Adrenal gland (tissue), 12 donors: Measurements from ENCODE around the gene SLC35F1. TPM values are rescaled to one million over a fixed set of nuclear protein-coding genes. Genes with fewer than 3 reads are reported as not detected.

ENCODE experiments used
- DNase-seq, 7 donors: peaks; one replicate each; pipeline ENCODE4 v3.0.0-alpha.2; 2019 to 2020
- H3K27ac ChIP-seq, 5 donors: fragments of 200-600 bp; sonication (generic) in 4 of 5; 1 replicate in 3 of 5; 2 replicates in 2 of 5; pipeline versions ENCODE4 v1.5.1 to v1.8.0; 2016 to 2020; ENCODE audit warnings: mild to moderate bottlenecking in 1 of 5
- H3K27me3 ChIP-seq: fragments of 200-600 bp; 2 replicates; pipeline ENCODE4 v1.8.0; 2021
- H3K36me3 ChIP-seq, 2 donors: fragments of 200-600 bp; replicated peaks in 1 of 2; 1 replicate in 1 of 2; 2 replicates in 1 of 2; pipeline versions ENCODE4 v1.5.1 to v1.8.0; 2018 to 2022
- H3K4me1 ChIP-seq, 2 donors: fragments of 200-600 bp; replicated peaks in 1 of 2; 1 replicate in 1 of 2; 2 replicates in 1 of 2; pipeline versions ENCODE4 v1.5.1 to v1.8.0; 2018 to 2021
- H3K4me3 ChIP-seq, 4 donors: fragments of 200-600 bp; sonication (generic) in 3 of 4; one replicate each; pipeline ENCODE4 v1.5.1; 2016 to 2018
- H3K9me3 ChIP-seq, 3 donors: fragments of 200-600 bp; sonication (generic) in 1 of 3; replicated peaks in 1 of 3; 1 replicate in 2 of 3; 2 replicates in 1 of 3; pipeline versions ENCODE4 v1.5.1 to v1.8.0; 2016 to 2021
- CTCF ChIP-seq, 6 experiments: fragments of 450-650 bp in 4 of 6; fragments of 200-600 bp in 2 of 6; sonication (generic) in 1 of 6; IDR thresholded peaks; 1 replicate in 5 of 6; 2 replicates in 1 of 6; pipeline versions ENCODE4 v1.5.1 to v1.8.0; 2016 to 2021; ENCODE audit warnings: antibody characterized with exemption in 6 of 6, mild to moderate bottlenecking in 2 of 6, moderate library complexity in 1 of 6
- POLR2A ChIP-seq, 2 donors: fragments of 450-650 bp; IDR thresholded peaks; one replicate each; pipeline ENCODE4 v1.6.1; 2017; ENCODE audit warnings: antibody characterized with exemption in 2 of 2, mild to moderate bottlenecking in 2 of 2, moderate library complexity in 1 of 2
- WGBS, 4 donors: extraction: QIAGEN DNeasy Blood & Tissue Kit in 2 of 4; methylation state at CpG; one replicate each; pipeline versions ENCODE4 v1.1.5 to v1.1.7; 2013 to 2017; 5-methylcytosine and 5-hydroxymethylcytosine counted together
- intact Hi-C, 2 donors: fragments of 100-400 bp; cut with DNase I; formaldehyde crosslinking; loops; one replicate each; pipeline versions ENCODE4 v1.14.1 to v1.15.0; 2022 to 2023
- polyA plus RNA-seq, 3 donors: library from polyadenylated mRNA; stranded (reverse); fragments of 200-250 nt in 2 of 3; fragments of 350-450 nt in 1 of 3; fragmentation: Illumina TruSeq in 1 of 3; extraction: RNeasy Lipid Tissue Mini Kit (QIAGEN cat#74804) in 1 of 3; gene quantifications; one replicate each; pipeline ENCODE4 v1.2.3, GENCODE V29; 2013 to 2014
- total RNA-seq, 9 donors: library from RNA; depleted of rRNA in 4 of 9; stranded (reverse); fragments of >200 nt in 4 of 9; fragments of 120-200 nt in 1 of 9; fragmentation: NEBNext Ultra II Directional in 1 of 9; extraction: Animal tissue kit (Norgen Biotek cat#: 25700) in 1 of 9; gene quantifications; one replicate each; pipeline versions ENCODE4 v1.1.0 to v1.2.4, GENCODE V29; 2013 to 2023
- donor health status: healthy with polysubstance abuse.
- donor health status: Bipolar disorder and iron deficiency.
- donor health status: DM: yes; HTN: yes; CAD: no.
- donor health status: DM: no; HTN: no; CAD: no.
- donor health status: DM: no; HTN: no; CAD: no.
- donor health status: DM: yes; HTN: yes; CAD: no.

The SLC35F1 gene
- total and polyA plus RNA-seq, 12 donors, result 0.32 to 4.0 (median 1.7) TPM

DNA sequence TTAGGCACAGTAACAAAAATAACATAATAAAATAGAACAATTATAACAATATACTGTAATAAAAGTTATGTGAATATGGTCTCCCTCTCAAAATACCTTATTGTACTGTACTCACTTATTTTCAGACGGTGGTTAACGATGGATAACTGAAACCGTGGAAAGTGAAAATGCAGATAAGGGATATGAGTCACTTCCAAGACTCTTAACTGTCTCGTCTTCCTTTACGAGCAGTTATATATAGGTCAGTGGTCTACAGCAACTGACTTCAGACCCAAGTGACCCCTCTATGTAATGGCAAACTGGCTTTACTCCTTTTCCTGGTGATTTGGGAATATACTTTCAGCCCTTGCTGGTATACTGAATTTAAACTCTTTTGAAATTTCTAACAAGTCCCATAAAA is 261.4 kb downstream of the SLC35F1 start:
- no peak for DNase-seq
- Histone ChIP-seq H3K4me1 (no peaks in the 10 kb centered on the region), H3K9me3 (no peaks in the 10 kb centered on the region), H3K27me3 (no peaks in the 10 kb centered on the region), H3K4me3 (no peak overlapping the region), H3K27ac (no peak overlapping the region), H3K36me3 (no peaks in the 10 kb centered on the region)
- TF ChIP-seq CTCF (IDR thresholded peaks at IDR 0.05), result no peak
- TF ChIP-seq POLR2A (IDR thresholded peaks at IDR 0.05), result no peak
- 49 to 64% (median 59%) methylated on average over 5 of the region's 5 CpGs for WGBS, 4 donors
- intact Hi-C loops, result no loop called here

DNA sequence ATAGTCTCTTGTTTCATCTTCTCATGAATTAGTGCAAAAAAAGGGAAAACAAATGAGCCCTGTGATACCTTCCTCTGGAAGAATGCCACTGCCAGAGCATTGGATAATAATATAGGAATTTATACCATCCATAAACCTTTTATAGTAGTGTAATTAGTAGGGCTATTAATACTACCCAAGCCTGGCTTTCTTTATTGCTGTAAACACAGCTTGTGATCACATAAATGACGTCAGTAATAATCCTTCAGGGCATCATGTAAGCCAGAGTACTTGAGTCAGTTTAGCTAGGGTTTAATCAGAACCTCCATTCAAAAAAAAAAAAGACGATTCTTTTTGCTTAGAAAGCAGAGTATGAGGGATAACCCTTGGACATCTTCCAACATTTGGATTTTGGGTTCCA is 264.8 kb downstream of the SLC35F1 start:
- WGBS, 4 donors, result 55 to 69% (median 58%) methylated on average over 2 of the region's 2 CpGs
- Histone ChIP-seq H3K36me3 (no peaks in the 10 kb centered on the region), H3K4me3 (no peak overlapping the region), H3K27me3 (no peaks in the 10 kb centered on the region), H3K4me1 (no peaks in the 10 kb centered on the region), H3K9me3 (no peaks in the 10 kb centered on the region), H3K27ac (no peak overlapping the region)
- intact Hi-C loops, result no loop called here
- TF ChIP-seq CTCF (IDR thresholded peaks at IDR 0.05) (no peak), POLR2A (IDR thresholded peaks at IDR 0.05) (no peak)
- no peak for DNase-seq

- no peak overlapping the region for H3K27ac ChIP-seq
- H3K9me3 ChIP-seq, result no peaks in the 10 kb centered on the region
- intact Hi-C loops, result no loop called here
- DNase-seq, result no peak
- H3K4me1 ChIP-seq, result no peaks in the 10 kb centered on the region
- no peak overlapping the region for H3K4me3 ChIP-seq
- TF ChIP-seq POLR2A (IDR thresholded peaks at IDR 0.05), result no peak
- TF ChIP-seq CTCF (IDR thresholded peaks at IDR 0.05), result no peak
- 68 to 78% (median 73%) methylated on average over 1 of the region's 1 CpG for WGBS, 4 donors
- no peaks in the 10 kb centered on the region for H3K36me3 ChIP-seq
- no peaks in the 10 kb centered on the region for H3K27me3 ChIP-seq
Measured at GRCh38 chr6:118174071-118174470, 267.0 kb downstream of the SLC35F1 start.

GRCh38 chr6:118177720-118178119 is 270.7 kb downstream of the SLC35F1 start:
- intact Hi-C loops, result no loop called here
- H3K27me3 ChIP-seq, result no peaks in the 10 kb centered on the region
- no peak overlapping the region for H3K4me3 ChIP-seq
- WGBS, 4 donors, result 54 to 71% (median 62%) methylated on average over 3 of the region's 3 CpGs
- H3K9me3 ChIP-seq, result no peaks in the 10 kb centered on the region
- H3K27ac ChIP-seq, result no peak overlapping the region
- TF ChIP-seq POLR2A (IDR thresholded peaks at IDR 0.05) (no peak), CTCF (IDR thresholded peaks at IDR 0.05) (no peak)
- no peaks in the 10 kb centered on the region for H3K4me1 ChIP-seq
- DNase-seq, result no peak
- no peaks in the 10 kb centered on the region for H3K36me3 ChIP-seq
